K562 treated with DMSO at 1 percent for 48 hours (cell line): ENCODE results near the gene IFI16. TPM values are rescaled to one million over a fixed set of nuclear protein-coding genes. Genes with fewer than 3 reads are reported as not detected.

Source experiments
- total RNA-seq: library from RNA; unstranded; fragments of 300-600 nt; gene quantifications from 2 replicates; pipeline ENCODE4 v1.2.3, GENCODE V29; 2022; ENCODE audit warnings: low replicate concordance; ENCODE audit errors: extremely low read depth

Gene IFI16
- not detected in 2 replicates for total RNA-seq

GRCh38 chr1:159009704-159010361 is at the start of gene IFI16:
IFI16 (plus strand) TSS chr1:159009907; CDS start chr1:159014681, 4,774 bp downstream.

GRCh38 chr1:159076438-159077119 is 66.9 kb downstream of the IFI16 start, which contains the start of gene AIM2:
AIM2 (minus strand) TSS chr1:159076766; CDS start chr1:159073499, 3,267 bp downstream.

Other genes with a start within 250 kb of the IFI16 start
- not detected in 2 replicates for gene OR6N1, start 237.7 kb upstream of the IFI16 start, total RNA-seq
- gene OR6N2, start 228.7 kb upstream of the IFI16 start, total RNA-seq: not detected in 2 replicates
- gene MNDA, start 178.6 kb upstream of the IFI16 start, total RNA-seq: not detected in 2 replicates
- gene PYHIN1, start 78.4 kb upstream of the IFI16 start, total RNA-seq: not detected in 2 replicates
- not detected in 2 replicates for gene AIM2, start 66.9 kb downstream of the IFI16 start, total RNA-seq
- gene CADM3, start 161.7 kb downstream of the IFI16 start, total RNA-seq: not detected in 2 replicates
- gene ACKR1, start 195.0 kb downstream of the IFI16 start, total RNA-seq: not detected in 2 replicates